ENCODE results near the gene CHST8. TPM values are rescaled to one million over a fixed set of nuclear protein-coding genes. Genes with fewer than 3 reads are reported as not detected.

CHST8 gene
- polyA plus RNA-seq, 3 donors: not detected

DNA sequence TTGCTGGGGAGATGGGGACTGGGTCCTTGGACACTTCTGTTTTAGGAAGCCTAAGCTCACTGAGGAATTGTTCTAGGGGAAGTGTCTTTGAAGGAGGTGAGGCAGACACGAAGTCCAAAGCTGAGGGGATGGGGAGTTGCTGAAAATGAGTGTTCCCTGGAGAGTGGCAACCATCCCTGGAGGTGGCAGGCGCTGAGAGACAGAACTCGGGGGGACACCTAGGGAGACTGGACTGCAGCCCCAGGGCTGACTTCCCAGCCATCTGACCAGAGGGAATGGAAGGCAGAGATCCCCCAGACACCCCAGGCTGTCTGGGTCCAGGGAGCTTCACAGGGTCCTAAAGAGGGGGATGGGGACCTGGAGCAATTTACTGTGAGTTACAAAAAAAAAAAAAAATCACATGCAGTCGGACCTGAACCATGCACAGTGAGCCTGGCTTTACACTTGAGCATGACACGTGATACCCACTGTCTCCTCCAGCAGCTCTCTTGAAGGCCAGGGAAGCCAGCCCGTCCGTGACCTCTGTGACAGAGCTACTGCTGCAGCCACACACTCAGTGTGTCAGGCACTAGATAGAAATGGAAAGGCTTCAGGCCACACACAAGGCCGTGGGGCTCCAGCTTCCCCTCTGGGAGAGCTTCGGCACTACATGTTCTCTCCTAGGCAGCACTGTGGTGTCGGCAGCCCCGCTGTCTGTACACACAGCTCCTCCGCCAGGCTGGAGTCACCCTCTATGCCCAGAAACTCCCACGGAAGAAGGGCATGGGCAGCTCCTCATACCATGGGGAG lies 97.8 kb downstream of the CHST8 start:
- Mint-ChIP-seq H3K4me1 (no peaks in the 10 kb centered on the region), H3K9me3 (peaks cover 0 to 9% (median 3%) of the 10 kb centered on the region in 7 donors), H3K4me3 (no peak overlapping the region), H3K27ac (no peak overlapping the region), H3K27me3 (ENCODE audit: low read depth in 3 of 3) (peaks cover 0 to 6% (median 4%) of the 10 kb centered on the region in 3 donors), H3K36me3 (no peaks in the 10 kb centered on the region)
- H2AFZ ChIP-seq (ENCODE audit: insufficient read depth, low read depth, low read length, poor library complexity, severe bottlenecking): no peak overlapping the region
- no peak overlapping the region for H3K27ac ChIP-seq (ENCODE audit: low read depth in 1 of 2, low read length in 2 of 2)
- no peaks in the 10 kb centered on the region for H3K79me2 ChIP-seq (ENCODE audit: insufficient read depth, low read length)
- DNase-seq: no peak
- H3K27me3 ChIP-seq (ENCODE audit: control insufficient read depth in 2 of 2, insufficient read depth in 2 of 2, low read length in 2 of 2): no peaks in the 10 kb centered on the region
- H3K9ac ChIP-seq (ENCODE audit: insufficient read depth, low read length, poor library complexity, severe bottlenecking): no peak overlapping the region
- H3K4me1 ChIP-seq (ENCODE audit: control insufficient read depth in 1 of 2, insufficient read depth in 2 of 2, low read length in 2 of 2): no peaks in the 10 kb centered on the region
- no peak overlapping the region for H3K4me2 ChIP-seq (replicated peaks; ENCODE audit: extremely low read depth, low read length, poor library complexity, severe bottlenecking)
- intact Hi-C loops (cut with micrococcal nuclease): no loop called here
- H3K9me3 ChIP-seq (replicated peaks in 1 of 2; ENCODE audit: control insufficient read depth in 1 of 2, insufficient read depth in 1 of 2, low read length in 2 of 2): peaks cover 0 to 3% of the 10 kb centered on the region in 2 donors
- TF ChIP-seq, protein P1, sequence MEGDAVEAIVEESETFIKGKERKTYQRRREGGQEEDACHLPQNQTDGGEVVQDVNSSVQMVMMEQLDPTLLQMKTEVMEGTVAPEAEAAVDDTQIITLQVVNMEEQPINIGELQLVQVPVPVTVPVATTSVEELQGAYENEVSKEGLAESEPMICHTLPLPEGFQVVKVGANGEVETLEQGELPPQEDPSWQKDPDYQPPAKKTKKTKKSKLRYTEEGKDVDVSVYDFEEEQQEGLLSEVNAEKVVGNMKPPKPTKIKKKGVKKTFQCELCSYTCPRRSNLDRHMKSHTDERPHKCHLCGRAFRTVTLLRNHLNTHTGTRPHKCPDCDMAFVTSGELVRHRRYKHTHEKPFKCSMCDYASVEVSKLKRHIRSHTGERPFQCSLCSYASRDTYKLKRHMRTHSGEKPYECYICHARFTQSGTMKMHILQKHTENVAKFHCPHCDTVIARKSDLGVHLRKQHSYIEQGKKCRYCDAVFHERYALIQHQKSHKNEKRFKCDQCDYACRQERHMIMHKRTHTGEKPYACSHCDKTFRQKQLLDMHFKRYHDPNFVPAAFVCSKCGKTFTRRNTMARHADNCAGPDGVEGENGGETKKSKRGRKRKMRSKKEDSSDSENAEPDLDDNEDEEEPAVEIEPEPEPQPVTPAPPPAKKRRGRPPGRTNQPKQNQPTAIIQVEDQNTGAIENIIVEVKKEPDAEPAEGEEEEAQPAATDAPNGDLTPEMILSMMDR (IDR thresholded peaks at IDR 0.05): no peak
- no peaks in the 10 kb centered on the region for H3K36me3 ChIP-seq (replicated peaks in 1 of 2; ENCODE audit: control insufficient read depth in 1 of 2, insufficient read depth in 2 of 2, low read length in 2 of 2)
- no peak overlapping the region for H3K4me3 ChIP-seq (replicated peaks in 1 of 3; ENCODE audit: low read depth in 2 of 3, low read length in 3 of 3)
- no peaks in the 10 kb centered on the region for H4K20me1 ChIP-seq (ENCODE audit: insufficient read depth, low read length)
- 70% methylated on average over 9 of the region's 13 CpGs for WGBS (ENCODE audit: insufficient coverage)

DNA sequence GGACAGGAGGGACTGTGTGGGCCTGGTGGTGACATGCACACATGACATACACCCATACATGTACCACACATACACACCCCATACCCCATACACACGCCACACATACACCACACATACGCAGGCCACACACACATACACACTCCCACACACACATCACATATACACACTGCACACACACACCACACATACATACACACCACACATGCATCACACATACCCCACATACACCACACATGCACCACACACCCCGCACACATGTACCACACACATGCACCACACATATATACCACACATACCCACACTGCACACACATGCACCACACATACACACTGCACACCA lies 98.4 kb downstream of the CHST8 start:
- H3K27me3 ChIP-seq (ENCODE audit: control insufficient read depth in 2 of 2, insufficient read depth in 2 of 2, low read length in 2 of 2): no peaks in the 10 kb centered on the region
- no peak overlapping the region for H3K4me2 ChIP-seq (replicated peaks; ENCODE audit: extremely low read depth, low read length, poor library complexity, severe bottlenecking)
- Mint-ChIP-seq H3K4me3 (no peak overlapping the region), H3K4me1 (no peaks in the 10 kb centered on the region), H3K27ac (no peak overlapping the region), H3K27me3 (ENCODE audit: low read depth in 3 of 3) (peaks cover 0 to 6% (median 6%) of the 10 kb centered on the region in 3 donors), H3K36me3 (no peaks in the 10 kb centered on the region), H3K9me3 (peaks cover 0 to 5% (median 0%) of the 10 kb centered on the region in 7 donors)
- H3K27ac ChIP-seq (ENCODE audit: low read depth in 1 of 2, low read length in 2 of 2): no peak overlapping the region
- H3K9ac ChIP-seq (ENCODE audit: insufficient read depth, low read length, poor library complexity, severe bottlenecking): no peak overlapping the region
- WGBS (ENCODE audit: insufficient coverage): 92% methylated on average over 3 of the region's 3 CpGs
- no peaks in the 10 kb centered on the region for H3K79me2 ChIP-seq (ENCODE audit: insufficient read depth, low read length)
- H3K36me3 ChIP-seq (replicated peaks in 1 of 2; ENCODE audit: control insufficient read depth in 1 of 2, insufficient read depth in 2 of 2, low read length in 2 of 2): no peaks in the 10 kb centered on the region
- no peaks in the 10 kb centered on the region for H4K20me1 ChIP-seq (ENCODE audit: insufficient read depth, low read length)
- no peak for DNase-seq
- TF ChIP-seq, protein P1 (IDR thresholded peaks at IDR 0.05): no peak
- no peaks in the 10 kb centered on the region for H3K4me1 ChIP-seq (ENCODE audit: control insufficient read depth in 1 of 2, insufficient read depth in 2 of 2, low read length in 2 of 2)
- no peak overlapping the region for H3K4me3 ChIP-seq (replicated peaks in 1 of 3; ENCODE audit: low read depth in 2 of 3, low read length in 3 of 3)
- peaks cover 0 to 1% of the 10 kb centered on the region in 2 donors for H3K9me3 ChIP-seq (replicated peaks in 1 of 2; ENCODE audit: control insufficient read depth in 1 of 2, insufficient read depth in 1 of 2, low read length in 2 of 2)
- intact Hi-C loops (cut with micrococcal nuclease): no loop called here
- H2AFZ ChIP-seq (ENCODE audit: insufficient read depth, low read depth, low read length, poor library complexity, severe bottlenecking): no peak overlapping the region

Measured in CD14-positive monocyte (primary cell).